Suprapubic skin (tissue), 4 donors: Measurements from ENCODE around the gene KRTAP1-4. TPM values are rescaled to one million over a fixed set of nuclear protein-coding genes. Genes with fewer than 3 reads are reported as not detected.
"Not testable (repeated sequence)": the region's sequence is repeated elsewhere in the genome, so short reads cannot be mapped to it uniquely, and the experiment has no call there.

Experiments
- DNase-seq, 2 donors: peaks; one replicate each; pipeline ENCODE4 v3.0.0-alpha.2; 2019; ENCODE audit warnings: low spot score in 2 of 2
- H3K27ac ChIP-seq: fragments of 200-600 bp; sonication (generic); one replicate; pipeline ENCODE4 v1.5.1; 2019
- H3K27me3 ChIP-seq: fragments of 200-600 bp; sonication (generic); one replicate; pipeline ENCODE4 v1.5.1; 2019
- H3K36me3 ChIP-seq: fragments of 200-600 bp; sonication (generic); one replicate; pipeline ENCODE4 v1.5.1; 2019
- H3K4me1 ChIP-seq: fragments of 200-600 bp; sonication (generic); one replicate; pipeline ENCODE4 v1.5.1; 2019
- H3K4me3 ChIP-seq: fragments of 200-600 bp; sonication (generic); one replicate; pipeline ENCODE4 v1.5.1; 2019; ENCODE audit warnings: mild to moderate bottlenecking
- H3K9me3 ChIP-seq: fragments of 200-600 bp; sonication (generic); one replicate; pipeline ENCODE4 v1.5.1; 2019
- CTCF ChIP-seq, 2 donors: fragments of 200-600 bp in 1 of 2; fragments of 450-650 bp in 1 of 2; sonication (generic) in 1 of 2; IDR thresholded peaks; one replicate each; pipeline ENCODE4 v1.5.1; 2016 to 2019; ENCODE audit warnings: antibody characterized with exemption in 2 of 2, mild to moderate bottlenecking in 1 of 2, moderate library complexity in 1 of 2
- EP300 ChIP-seq: sonication (generic); formaldehyde crosslinking; IDR thresholded peaks from one replicate; pipeline ENCODE4 v1.6.1; 2017; ENCODE audit warnings: antibody characterized with exemption
- POLR2A ChIP-seq, 2 donors: fragments of 450-650 bp; IDR thresholded peaks; one replicate each; pipeline ENCODE4 v1.6.1; 2017; ENCODE audit warnings: antibody characterized with exemption in 2 of 2, mild to moderate bottlenecking in 2 of 2, moderate library complexity in 2 of 2
- POLR2AphosphoS5 ChIP-seq, 3 donors: sonication (generic); formaldehyde crosslinking; IDR thresholded peaks; one replicate each; pipeline ENCODE4 v1.6.1; 2017; ENCODE audit warnings: antibody characterized with exemption in 3 of 3
- WGBS: methylation state at CpG from one replicate; pipeline ENCODE4 v1.1.5; 2018; 5-methylcytosine and 5-hydroxymethylcytosine counted together
- total RNA-seq, 4 donors: library from RNA; depleted of rRNA; stranded (reverse); fragments of >200 nt; gene quantifications; one replicate each; pipeline ENCODE4 v1.1.0, GENCODE V29; 2016

KRTAP1-4 gene
- total RNA-seq, 4 donors from 2014 or later, result 3.2 TPM; not detected in 3

DNA sequence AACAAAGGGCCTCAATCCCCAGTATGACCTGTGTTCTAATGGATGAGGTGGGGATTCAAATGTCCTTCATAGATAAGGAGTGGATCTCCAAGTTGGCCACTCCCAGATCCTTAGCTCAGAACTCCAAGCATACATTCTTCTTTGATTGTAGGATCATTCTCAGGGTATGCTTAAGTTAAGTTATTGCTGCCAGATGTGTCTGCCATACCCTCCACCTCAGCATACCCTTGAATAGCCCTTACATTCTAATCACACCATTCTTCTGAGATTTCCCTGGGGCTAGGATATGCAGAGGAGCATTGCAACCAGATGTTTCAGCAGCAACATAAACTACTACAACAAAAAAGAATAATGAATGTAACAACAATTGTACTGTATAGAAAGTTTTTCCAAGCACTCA is 37.3 kb upstream of the KRTAP1-4 start:
- Histone ChIP-seq H3K4me1 (no peaks in the 10 kb centered on the region), H3K9me3 (no peaks in the 10 kb centered on the region), H3K36me3 (no peaks in the 10 kb centered on the region), H3K27me3 (no peaks in the 10 kb centered on the region), H3K4me3 (no peak overlapping the region), H3K27ac (no peak overlapping the region)
- DNase-seq, result no peak
- no peak for TF ChIP-seq CTCF (IDR thresholded peaks at IDR 0.05)
- TF ChIP-seq EP300, result no peak
- TF ChIP-seq POLR2AphosphoS5 (IDR thresholded peaks at IDR 0.05), result no peak
- TF ChIP-seq POLR2A (IDR thresholded peaks at IDR 0.05), result no peak

- H3K36me3 ChIP-seq, result no peaks in the 10 kb centered on the region
- TF ChIP-seq POLR2AphosphoS5 (IDR thresholded peaks at IDR 0.05), result no peak
- TF ChIP-seq CTCF (IDR thresholded peaks at IDR 0.05), result no peak
- no peak for TF ChIP-seq POLR2A (IDR thresholded peaks at IDR 0.05)
- TF ChIP-seq EP300, result no peak
- WGBS, result 73% methylated on average over 6 of the region's 6 CpGs
Observed at GRCh38 chr17:41065829-41066624, 36.0 kb upstream of the KRTAP1-4 start, which contains the start of gene KRTAP2-4. Gene KRTAP2-4, minus strand, starts transcription at chr17:41065879. Its CDS starts 34 bp downstream, at chr17:41065845.

GRCh38 chr17:41065016-41065689 is 35.2 kb upstream of the KRTAP1-4 start:
- H3K4me1 ChIP-seq, DNase-seq, H3K27me3 ChIP-seq, H3K9me3 ChIP-seq, H3K36me3 ChIP-seq, H3K27ac ChIP-seq, H3K4me3 ChIP-seq: not testable (repeated sequence)
- WGBS, result 80% methylated on average over 7 of the region's 16 CpGs

More at GRCh38 chr17:41065829-41066624, 36.0 kb upstream of the KRTAP1-4 start, which contains the start of gene KRTAP2-4:
- Histone ChIP-seq H3K27me3 (peaks cover 1% of the 10 kb centered on the region), H3K4me1 (no peaks in the 10 kb centered on the region), H3K27ac (no peak within 1 kb of the TSS), H3K4me3 (no peak within 1 kb of the TSS), H3K9me3 (no peaks in the 10 kb centered on the region)
- DNase-seq, result no peak

- Histone ChIP-seq H3K27me3 (peaks cover 4% of the 10 kb centered on the region), H3K9me3 (no peaks in the 10 kb centered on the region), H3K4me3 (no peak overlapping the region), H3K36me3 (no peaks in the 10 kb centered on the region), H3K4me1 (no peaks in the 10 kb centered on the region), H3K27ac (no peak overlapping the region)
- WGBS, result 81% methylated on average over 1 of the region's 1 CpG
- TF ChIP-seq CTCF (IDR thresholded peaks at IDR 0.05) (no peak), POLR2AphosphoS5 (IDR thresholded peaks at IDR 0.05) (no peak), POLR2A (IDR thresholded peaks at IDR 0.05) (no peak), EP300 (no peak)
- no peak for DNase-seq
Observed at GRCh38 chr17:41064301-41064700, 34.3 kb upstream of the KRTAP1-4 start.

- no peak overlapping the region for H3K27ac ChIP-seq
- H3K4me3 ChIP-seq, result no peak overlapping the region
Observed at GRCh38 chr17:41063449-41063848, 33.5 kb upstream of the KRTAP1-4 start.

More at GRCh38 chr17:41063449-41063848, 33.5 kb upstream of the KRTAP1-4 start:
- H3K36me3 ChIP-seq, result no peaks in the 10 kb centered on the region
- peaks cover 4% of the 10 kb centered on the region for H3K27me3 ChIP-seq
- no peak for DNase-seq
- no peaks in the 10 kb centered on the region for H3K9me3 ChIP-seq
- H3K4me1 ChIP-seq, result no peaks in the 10 kb centered on the region
- WGBS, result 82% methylated on average over 4 of the region's 4 CpGs
- no peak for TF ChIP-seq POLR2A (IDR thresholded peaks at IDR 0.05)
- TF ChIP-seq POLR2AphosphoS5 (IDR thresholded peaks at IDR 0.05), result no peak
- no peak for TF ChIP-seq EP300
- no peak for TF ChIP-seq CTCF (IDR thresholded peaks at IDR 0.05)
